ENCODE data around the gene SCMH1.

The SCMH1 gene

DNA sequence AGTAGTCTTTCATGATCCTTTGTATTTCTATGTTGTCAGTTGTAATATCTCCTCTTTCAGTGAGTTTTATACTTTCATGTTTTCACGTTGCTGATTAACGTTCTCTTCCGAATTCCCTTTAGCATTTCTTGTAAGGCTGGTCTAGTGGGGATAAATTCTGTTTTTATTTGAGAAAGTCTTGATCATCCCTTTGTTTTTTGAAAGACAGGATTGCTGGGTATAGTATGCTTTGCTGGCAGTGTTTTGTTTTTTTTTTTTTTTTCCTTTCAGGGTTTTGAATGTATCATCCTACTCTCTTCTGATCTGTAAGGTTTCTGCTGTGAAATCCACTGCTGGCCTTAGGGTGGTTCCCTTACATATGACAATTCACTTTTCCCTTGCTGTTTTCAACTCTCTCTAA is 74.4 kb downstream of the SCMH1 start:
- Histone ChIP-seq H3K9me2 (replicated peaks; ENCODE audit: control insufficient read depth, low read length) (no peaks in the 10 kb centered on the region), H3K4me3 (ENCODE audit: low read length) (no peak overlapping the region), H3K4me2 (ENCODE audit: low read length) (no peak overlapping the region), H3K79me2 (ENCODE audit: control insufficient read depth, low read length) (peaks cover 26% of the 10 kb centered on the region), H3F3A (ENCODE audit: control insufficient read depth, insufficient read depth) (no peaks in the 10 kb centered on the region), H3K27ac (ENCODE audit: low read depth, low read length) (no peak overlapping the region), H3K4me1 (ENCODE audit: control insufficient read depth, low read length) (peaks cover 18% of the 10 kb centered on the region), H4K20me1 (ENCODE audit: control insufficient read depth, insufficient read depth, low read depth, low read length) (no peaks in the 10 kb centered on the region), H3K9me3 (ENCODE audit: control insufficient read depth, insufficient read depth, low read length) (peaks cover 7% of the 10 kb centered on the region; the same call in 1 of the 2 replicates), H3K27me3 (ENCODE audit: control insufficient read depth, low read length) (no peaks in the 10 kb centered on the region), H3K36me3 (ENCODE audit: control insufficient read depth, low read length) (peaks cover 44% of the 10 kb centered on the region)
- TF ChIP-seq, protein P1, sequence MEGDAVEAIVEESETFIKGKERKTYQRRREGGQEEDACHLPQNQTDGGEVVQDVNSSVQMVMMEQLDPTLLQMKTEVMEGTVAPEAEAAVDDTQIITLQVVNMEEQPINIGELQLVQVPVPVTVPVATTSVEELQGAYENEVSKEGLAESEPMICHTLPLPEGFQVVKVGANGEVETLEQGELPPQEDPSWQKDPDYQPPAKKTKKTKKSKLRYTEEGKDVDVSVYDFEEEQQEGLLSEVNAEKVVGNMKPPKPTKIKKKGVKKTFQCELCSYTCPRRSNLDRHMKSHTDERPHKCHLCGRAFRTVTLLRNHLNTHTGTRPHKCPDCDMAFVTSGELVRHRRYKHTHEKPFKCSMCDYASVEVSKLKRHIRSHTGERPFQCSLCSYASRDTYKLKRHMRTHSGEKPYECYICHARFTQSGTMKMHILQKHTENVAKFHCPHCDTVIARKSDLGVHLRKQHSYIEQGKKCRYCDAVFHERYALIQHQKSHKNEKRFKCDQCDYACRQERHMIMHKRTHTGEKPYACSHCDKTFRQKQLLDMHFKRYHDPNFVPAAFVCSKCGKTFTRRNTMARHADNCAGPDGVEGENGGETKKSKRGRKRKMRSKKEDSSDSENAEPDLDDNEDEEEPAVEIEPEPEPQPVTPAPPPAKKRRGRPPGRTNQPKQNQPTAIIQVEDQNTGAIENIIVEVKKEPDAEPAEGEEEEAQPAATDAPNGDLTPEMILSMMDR (IDR thresholded peaks at IDR 0.05; ENCODE audit: low read depth, low read length, poor library complexity, severe bottlenecking), result no peak
- TF ChIP-seq EZH2phosphoT487 (IDR thresholded peaks at IDR 0.05; ENCODE audit: borderline replicate concordance, low read length), result no peak

DNA sequence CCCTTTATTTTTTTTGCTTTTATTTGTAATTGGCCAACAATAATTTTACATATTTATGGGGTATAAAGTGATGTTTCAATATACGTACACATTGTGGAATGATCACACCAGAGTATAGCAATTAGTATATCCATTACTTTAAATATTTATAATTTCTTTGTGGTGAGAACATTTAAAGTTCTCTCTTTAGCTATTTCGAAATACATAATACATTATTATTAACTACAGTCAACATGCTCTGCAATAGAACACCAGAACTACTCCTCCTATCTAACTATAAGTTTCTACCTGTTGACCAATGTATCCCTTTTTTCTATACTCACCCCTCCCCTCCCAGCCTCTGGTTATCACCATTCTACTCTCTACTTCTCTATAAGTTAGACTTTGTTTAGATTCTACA is 77.4 kb downstream of the SCMH1 start:
- no peak overlapping the region for H3K27ac ChIP-seq (ENCODE audit: low read depth, low read length)
- H3K4me2 ChIP-seq (ENCODE audit: low read length), result no peak overlapping the region

DNA sequence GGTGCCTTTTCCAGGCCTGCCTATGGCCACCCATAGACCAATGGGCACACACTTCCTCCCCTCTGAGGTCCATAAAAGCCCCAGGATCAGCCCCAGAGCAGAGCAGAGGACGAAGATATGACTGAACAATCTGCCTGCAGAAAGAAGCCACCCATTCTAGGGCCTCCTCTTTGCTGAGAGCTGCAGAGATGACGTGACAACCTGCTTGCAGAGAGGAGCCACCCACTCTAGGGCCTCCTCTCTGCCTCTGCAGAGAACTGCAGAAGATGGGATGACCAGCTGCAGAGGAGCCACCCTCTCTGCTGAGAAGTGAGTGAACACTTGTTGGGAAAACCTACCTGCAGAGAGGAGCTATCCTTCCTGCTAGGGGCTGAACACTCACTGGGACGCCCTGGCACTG is 79.7 kb downstream of the SCMH1 start:
- H3K4me3 ChIP-seq (ENCODE audit: low read length), result no peak overlapping the region
- H3K27me3 ChIP-seq (ENCODE audit: control insufficient read depth, low read length), result no peaks in the 10 kb centered on the region
- H3K79me2 ChIP-seq (ENCODE audit: control insufficient read depth, low read length), result no peaks in the 10 kb centered on the region
- no peaks in the 10 kb centered on the region for H4K20me1 ChIP-seq (ENCODE audit: control insufficient read depth, insufficient read depth, low read depth, low read length)
- H3K4me1 ChIP-seq (ENCODE audit: control insufficient read depth, low read length), result no peaks in the 10 kb centered on the region
- no peaks in the 10 kb centered on the region for H3K9me2 ChIP-seq (replicated peaks; ENCODE audit: control insufficient read depth, low read length)
- no peak overlapping the region for H3K4me2 ChIP-seq (ENCODE audit: low read length)
- no peaks in the 10 kb centered on the region for H3F3A ChIP-seq (ENCODE audit: control insufficient read depth, insufficient read depth)
- TF ChIP-seq, protein P1 (IDR thresholded peaks at IDR 0.05; ENCODE audit: low read depth, low read length, poor library complexity, severe bottlenecking), result no peak
- no peak for TF ChIP-seq EZH2phosphoT487 (IDR thresholded peaks at IDR 0.05; ENCODE audit: borderline replicate concordance, low read length)
- no peak overlapping the region for H3K27ac ChIP-seq (ENCODE audit: low read depth, low read length)
- no peaks in the 10 kb centered on the region for H3K9me3 ChIP-seq (ENCODE audit: control insufficient read depth, insufficient read depth, low read length)
- H3K36me3 ChIP-seq (ENCODE audit: control insufficient read depth, low read length), result peaks cover 46% of the 10 kb centered on the region

More for the DNA sequence above, 77.4 kb downstream of the SCMH1 start:
- H4K20me1 ChIP-seq (ENCODE audit: control insufficient read depth, insufficient read depth, low read depth, low read length), result no peaks in the 10 kb centered on the region
- peaks cover 42% of the 10 kb centered on the region for H3K36me3 ChIP-seq (ENCODE audit: control insufficient read depth, low read length)
- no peak for TF ChIP-seq EZH2phosphoT487 (IDR thresholded peaks at IDR 0.05; ENCODE audit: borderline replicate concordance, low read length)
- TF ChIP-seq, protein P1 (IDR thresholded peaks at IDR 0.05; ENCODE audit: low read depth, low read length, poor library complexity, severe bottlenecking), result no peak
- no peaks in the 10 kb centered on the region for H3F3A ChIP-seq (ENCODE audit: control insufficient read depth, insufficient read depth)
- no peaks in the 10 kb centered on the region for H3K4me1 ChIP-seq (ENCODE audit: control insufficient read depth, low read length)
- no peaks in the 10 kb centered on the region for H3K9me2 ChIP-seq (replicated peaks; ENCODE audit: control insufficient read depth, low read length)
- H3K27me3 ChIP-seq (ENCODE audit: control insufficient read depth, low read length), result no peaks in the 10 kb centered on the region
- no peaks in the 10 kb centered on the region for H3K79me2 ChIP-seq (ENCODE audit: control insufficient read depth, low read length)
- peaks cover 4% of the 10 kb centered on the region; the same call in 1 of the 2 replicates for H3K9me3 ChIP-seq (ENCODE audit: control insufficient read depth, insufficient read depth, low read length)
- no peak overlapping the region for H3K4me3 ChIP-seq (ENCODE audit: low read length)
